C4-2B (cell line): ENCODE measurements around the gene COL28A1.

ENCODE experiments used
- H3K27ac ChIP-seq: fragments of 450-650 bp; 2 replicates; pipeline ENCODE4 v1.5.1; 2017
- CTCF ChIP-seq: fragments of 450-650 bp; conservative IDR thresholded peaks from 2 replicates; pipeline ENCODE4 v1.5.1; 2017; ENCODE audit warnings: mild to moderate bottlenecking
- ZFX ChIP-seq: fragments of 450-650 bp; IDR thresholded peaks from 2 replicates; pipeline ENCODE4 v1.6.1; 2017

Gene COL28A1

GRCh38 chr7:7438851-7439250, 96.8 kb downstream of the COL28A1 start:
- peak overlapping the region; percentile 39 for H3K27ac ChIP-seq
- no peak for TF ChIP-seq ZFX
- TF ChIP-seq CTCF: no peak

- no peak overlapping the region for H3K27ac ChIP-seq
- TF ChIP-seq ZFX (no peak), CTCF (no peak)
These were observed 99.7 kb downstream of the COL28A1 start for GRCh38 chr7:7435978-7436377.

- H3K27ac ChIP-seq: no peak overlapping the region
- TF ChIP-seq ZFX (no peak), CTCF (no peak)
These were observed 101.3 kb downstream of the COL28A1 start for GRCh38 chr7:7434329-7434728.

- TF ChIP-seq ZFX: no peak
- no peak for TF ChIP-seq CTCF
These were observed 101.9 kb downstream of the COL28A1 start for GRCh38 chr7:7433811-7434210.

GRCh38 chr7:7432979-7433378, 102.7 kb downstream of the COL28A1 start:
- no peak for TF ChIP-seq ZFX
- no peak for TF ChIP-seq CTCF
- no peak overlapping the region for H3K27ac ChIP-seq

More at GRCh38 chr7:7433811-7434210, 101.9 kb downstream of the COL28A1 start:
- no peak overlapping the region for H3K27ac ChIP-seq

- TF ChIP-seq CTCF (no peak), ZFX (no peak)
These were observed 106.9 kb downstream of the COL28A1 start for GRCh38 chr7:7428806-7429205.

GRCh38 chr7:7427363-7427762, 108.3 kb downstream of the COL28A1 start:
- TF ChIP-seq CTCF: no peak
- TF ChIP-seq ZFX: no peak

More at GRCh38 chr7:7428806-7429205, 106.9 kb downstream of the COL28A1 start:
- H3K27ac ChIP-seq: no peak overlapping the region

More at GRCh38 chr7:7427363-7427762, 108.3 kb downstream of the COL28A1 start:
- no peak overlapping the region for H3K27ac ChIP-seq
